Testis (tissue), 3 donors: ENCODE results near the gene SQSTM1. TPM values are rescaled to one million over a fixed set of nuclear protein-coding genes. Genes with fewer than 3 reads are reported as not detected.

Source experiments
- DNase-seq: peaks from one replicate; pipeline ENCODE4 v3.0.0-alpha.2; 2019
- H3K27ac ChIP-seq, 2 donors: fragments of 200-600 bp; sonication (generic); one replicate each; pipeline ENCODE4 v1.5.1; 2019
- H3K27me3 ChIP-seq: fragments of 200-600 bp; sonication (generic); one replicate; pipeline ENCODE4 v1.5.1; 2019
- H3K36me3 ChIP-seq: fragments of 200-600 bp; sonication (generic); one replicate; pipeline ENCODE4 v1.5.1; 2017; ENCODE audit warnings: low read depth; ENCODE audit errors: missing control alignments
- H3K4me1 ChIP-seq: fragments of 200-600 bp; sonication (generic); one replicate; pipeline ENCODE4 v1.5.1; 2019
- H3K4me3 ChIP-seq, 2 donors: fragments of 200-600 bp; sonication (generic); one replicate each; pipeline ENCODE4 v1.5.1; 2017 to 2019
- H3K9me3 ChIP-seq: fragments of 200-600 bp; sonication (generic); one replicate; pipeline ENCODE4 v1.5.1; 2017
- POLR2A ChIP-seq: fragments of 450-650 bp; IDR thresholded peaks from one replicate; pipeline ENCODE4 v1.6.1; 2017; ENCODE audit warnings: antibody characterized with exemption, mild to moderate bottlenecking, moderate library complexity
- WGBS, 2 donors: methylation state at CpG; one replicate each; pipeline ENCODE4 v1.1.5; 2018; 5-methylcytosine and 5-hydroxymethylcytosine counted together
- intact Hi-C: fragments of 100-400 bp; cut with DNase I; formaldehyde crosslinking; loops from one replicate; pipeline ENCODE4 v1.15.1; 2023; ENCODE audit warnings: low total_unique reads
- polyA plus RNA-seq: library from polyadenylated mRNA; stranded (reverse); fragments of 350-450 nt; fragmentation: Illumina TruSeq; extraction: RNeasy Lipid Tissue Mini Kit (QIAGEN cat#74804); gene quantifications from one replicate; pipeline ENCODE4 v1.2.3, GENCODE V29; 2014; ENCODE audit warnings: low read depth, low replicate concordance; ENCODE audit not compliant: insufficient read depth
- total RNA-seq, 2 donors: library from RNA; depleted of rRNA; stranded (reverse); fragments of >200 nt; gene quantifications; one replicate each; pipeline ENCODE4 v1.2.3, GENCODE V29; 2016
- TF ChIP-seq, protein P1 (sequence below), 3 experiments: fragments of 450-650 bp in 2 of 3; fragments of 200-600 bp in 1 of 3; sonication (generic) in 1 of 3; IDR thresholded peaks; one replicate each; pipeline ENCODE4 v1.5.1; 2016 to 2019; ENCODE audit warnings: antibody characterized with exemption in 3 of 3, mild to moderate bottlenecking in 2 of 3, moderate library complexity in 1 of 3

Gene SQSTM1
- total and polyA plus RNA-seq, 3 donors from 2014 or later: 165 to 255 (median 192) TPM

DNA sequence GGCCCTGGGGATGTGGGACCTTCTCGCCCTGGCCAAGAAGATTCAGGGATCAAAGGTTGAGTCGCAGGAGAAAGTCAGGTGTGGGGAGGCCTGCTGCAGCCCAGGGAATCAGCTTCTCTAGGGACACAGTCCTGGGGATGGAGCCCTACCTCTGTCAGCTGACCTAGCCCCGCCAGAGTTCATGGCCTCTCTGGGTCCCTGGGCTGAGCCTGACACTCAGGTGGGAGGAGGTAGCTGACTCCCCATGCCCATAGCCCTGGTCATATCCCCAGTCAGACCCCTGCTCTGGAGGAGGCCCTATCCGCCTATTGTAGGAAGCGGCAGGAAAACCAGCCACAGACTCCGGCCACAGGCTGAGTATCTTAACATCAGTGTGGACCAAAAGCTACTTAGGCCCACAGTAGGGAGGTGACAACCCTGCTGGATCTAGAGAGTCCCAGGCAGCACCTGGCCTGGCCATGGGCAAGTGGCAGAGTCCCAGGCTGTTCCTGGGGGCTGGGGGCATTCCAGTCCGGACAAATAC, 52.9 kb downstream of the SQSTM1 start:
- Histone ChIP-seq H3K4me3 (no peak overlapping the region), H3K27ac (no peak overlapping the region), H3K9me3 (no peaks in the 10 kb centered on the region), H3K36me3 (no peaks in the 10 kb centered on the region), H3K27me3 (no peaks in the 10 kb centered on the region), H3K4me1 (peaks cover 4% of the 10 kb centered on the region)
- WGBS, 2 donors: 95 to 100% methylated on average over 5 to 7 of the region's 7 CpGs
- intact Hi-C loops: no loop called here
- DNase-seq: no peak
- TF ChIP-seq, protein P1, sequence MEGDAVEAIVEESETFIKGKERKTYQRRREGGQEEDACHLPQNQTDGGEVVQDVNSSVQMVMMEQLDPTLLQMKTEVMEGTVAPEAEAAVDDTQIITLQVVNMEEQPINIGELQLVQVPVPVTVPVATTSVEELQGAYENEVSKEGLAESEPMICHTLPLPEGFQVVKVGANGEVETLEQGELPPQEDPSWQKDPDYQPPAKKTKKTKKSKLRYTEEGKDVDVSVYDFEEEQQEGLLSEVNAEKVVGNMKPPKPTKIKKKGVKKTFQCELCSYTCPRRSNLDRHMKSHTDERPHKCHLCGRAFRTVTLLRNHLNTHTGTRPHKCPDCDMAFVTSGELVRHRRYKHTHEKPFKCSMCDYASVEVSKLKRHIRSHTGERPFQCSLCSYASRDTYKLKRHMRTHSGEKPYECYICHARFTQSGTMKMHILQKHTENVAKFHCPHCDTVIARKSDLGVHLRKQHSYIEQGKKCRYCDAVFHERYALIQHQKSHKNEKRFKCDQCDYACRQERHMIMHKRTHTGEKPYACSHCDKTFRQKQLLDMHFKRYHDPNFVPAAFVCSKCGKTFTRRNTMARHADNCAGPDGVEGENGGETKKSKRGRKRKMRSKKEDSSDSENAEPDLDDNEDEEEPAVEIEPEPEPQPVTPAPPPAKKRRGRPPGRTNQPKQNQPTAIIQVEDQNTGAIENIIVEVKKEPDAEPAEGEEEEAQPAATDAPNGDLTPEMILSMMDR (IDR thresholded peaks at IDR 0.05): no peak
- TF ChIP-seq POLR2A: no peak

DNA sequence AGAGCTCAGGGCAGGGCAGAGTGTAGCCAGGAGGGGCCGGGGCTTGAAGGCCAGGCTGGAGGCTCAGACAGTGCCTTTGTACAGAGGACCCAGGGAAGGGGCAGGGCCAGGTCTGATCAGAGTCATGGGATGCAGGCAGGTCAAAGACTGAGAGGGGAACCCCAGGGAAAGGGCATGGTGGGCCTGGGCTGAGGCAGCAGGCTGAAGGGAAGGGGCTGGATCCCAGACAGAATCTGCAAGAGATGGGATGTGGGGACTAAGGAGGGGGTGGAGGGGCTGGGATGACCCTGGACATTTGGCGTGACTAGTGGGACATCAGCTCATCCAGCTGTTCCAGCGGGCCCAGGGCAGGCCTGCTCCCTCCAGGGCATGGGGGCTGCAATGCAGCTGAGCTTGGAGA, 53.4 kb downstream of the SQSTM1 start:
- no peak for DNase-seq
- TF ChIP-seq POLR2A: no peak
- TF ChIP-seq, protein P1 (IDR thresholded peaks at IDR 0.05): no peak
- H3K4me3 ChIP-seq: no peak overlapping the region
- H3K9me3 ChIP-seq: no peaks in the 10 kb centered on the region
- no peaks in the 10 kb centered on the region for H3K27me3 ChIP-seq
- no peaks in the 10 kb centered on the region for H3K36me3 ChIP-seq
- intact Hi-C loops: no loop called here
- peaks cover 4% of the 10 kb centered on the region for H3K4me1 ChIP-seq
- H3K27ac ChIP-seq: no peak overlapping the region
- 94 to 100% methylated on average over 1 to 3 of the region's 3 CpGs for WGBS, 2 donors

DNA sequence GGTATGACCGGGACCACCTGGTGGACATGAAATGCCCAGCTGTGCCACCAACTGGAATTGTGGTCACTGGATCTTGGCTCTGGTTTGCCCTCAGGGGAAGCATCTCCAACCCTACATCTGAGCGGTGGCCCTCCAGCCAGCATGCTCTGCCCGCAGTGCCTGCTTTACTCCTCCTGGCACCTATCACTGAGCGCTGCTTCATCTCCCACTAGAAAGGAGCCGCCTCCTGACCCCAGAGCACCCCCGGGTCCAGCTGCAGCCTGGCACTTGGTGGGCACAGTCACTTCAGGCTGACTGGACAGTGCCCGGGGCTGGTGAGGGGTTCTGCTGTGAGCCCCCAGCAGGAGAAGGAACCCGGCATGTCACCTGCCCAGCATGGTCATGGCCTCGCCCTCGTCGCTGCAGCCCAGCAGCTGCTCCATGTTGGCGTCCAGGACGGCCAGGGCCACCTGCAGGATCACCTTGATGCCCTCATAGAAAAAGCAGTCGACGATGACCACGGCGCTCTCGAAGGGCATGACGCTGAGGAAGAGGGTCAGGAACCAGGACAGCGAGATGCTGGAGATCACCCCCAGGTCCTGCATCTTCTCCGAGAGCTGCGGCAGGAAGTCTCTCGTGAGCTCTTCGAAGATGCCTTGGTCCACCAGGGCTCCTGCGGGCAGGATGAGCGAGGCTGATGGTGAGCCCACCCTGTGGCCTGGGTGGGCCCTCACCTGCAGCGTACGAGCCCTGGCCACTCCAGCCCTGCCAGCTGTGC, 54.0 kb downstream of the SQSTM1 start:
- no peaks in the 10 kb centered on the region for H3K9me3 ChIP-seq
- no peak overlapping the region for H3K27ac ChIP-seq
- no peak for TF ChIP-seq POLR2A
- TF ChIP-seq, protein P1 (IDR thresholded peaks at IDR 0.05): no peak
- intact Hi-C loops: no loop called here
- 96 to 97% methylated on average over 4 to 25 of the region's 28 CpGs for WGBS, 2 donors
- peaks cover 4% of the 10 kb centered on the region for H3K4me1 ChIP-seq
- no peak for DNase-seq
- no peaks in the 10 kb centered on the region for H3K36me3 ChIP-seq
- no peaks in the 10 kb centered on the region for H3K27me3 ChIP-seq
- H3K4me3 ChIP-seq: no peak overlapping the region

DNA sequence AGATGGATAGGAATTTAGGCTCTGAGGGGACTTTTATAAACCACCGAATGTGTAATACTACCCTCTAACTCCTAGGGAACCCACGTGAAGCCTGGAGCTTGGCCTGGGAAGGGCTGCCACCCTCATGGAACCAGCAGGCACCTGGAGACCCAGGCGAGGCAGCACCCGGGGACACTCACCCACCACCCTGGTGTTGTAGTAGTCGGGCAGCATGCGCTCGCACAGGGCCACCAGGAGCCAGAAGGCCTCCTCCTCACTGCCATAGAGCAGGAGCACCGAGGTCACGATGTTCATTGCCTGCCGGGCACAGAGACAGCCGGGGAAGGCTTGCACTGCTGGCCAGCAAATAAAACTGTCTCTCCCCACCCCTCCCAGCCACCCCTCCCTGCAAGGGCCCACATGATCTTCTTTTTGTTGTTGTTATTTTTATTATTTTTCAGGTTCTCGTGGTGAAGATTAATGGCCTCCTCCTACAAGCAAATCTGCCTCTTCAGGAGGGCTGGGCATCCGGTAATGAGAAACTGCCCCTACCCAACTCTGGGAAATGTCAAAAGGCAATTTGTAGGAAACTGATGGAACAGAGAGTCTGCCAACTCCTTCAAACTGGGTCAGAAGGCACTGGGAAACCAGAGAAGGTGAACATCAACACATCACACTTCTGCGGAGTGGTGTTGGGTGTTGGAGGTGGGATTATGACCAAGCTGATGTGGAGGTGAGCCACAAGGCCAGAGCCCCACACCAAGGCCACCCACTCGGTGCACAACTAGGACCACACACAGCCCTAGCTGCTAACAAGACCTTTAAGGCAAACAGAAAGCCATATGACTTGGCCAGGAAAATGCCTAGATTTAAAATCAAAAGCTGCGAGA, 55.3 kb downstream of the SQSTM1 start:
- no peak for DNase-seq
- H3K27ac ChIP-seq: no peak overlapping the region
- no peaks in the 10 kb centered on the region for H3K9me3 ChIP-seq
- H3K4me3 ChIP-seq: no peak overlapping the region
- no peaks in the 10 kb centered on the region for H3K36me3 ChIP-seq
- 65 to 72% methylated on average over 11 to 16 of the region's 16 CpGs for WGBS, 2 donors
- TF ChIP-seq, protein P1 (IDR thresholded peaks at IDR 0.05): no peak
- no peak for TF ChIP-seq POLR2A
- no peaks in the 10 kb centered on the region for H3K27me3 ChIP-seq
- intact Hi-C loops: no loop called here
- H3K4me1 ChIP-seq: peaks cover under 1% of the 10 kb centered on the region
